ENCODE measurements around the gene ANAPC2.

Gene ANAPC2

GRCh38 chr9:137173796-137174664, 14.3 kb downstream of the ANAPC2 start:
- no peak for DNase-seq

- DNase-seq, result no peak
These were observed 15.2 kb downstream of the ANAPC2 start for GRCh38 chr9:137172901-137173795.

DNA sequence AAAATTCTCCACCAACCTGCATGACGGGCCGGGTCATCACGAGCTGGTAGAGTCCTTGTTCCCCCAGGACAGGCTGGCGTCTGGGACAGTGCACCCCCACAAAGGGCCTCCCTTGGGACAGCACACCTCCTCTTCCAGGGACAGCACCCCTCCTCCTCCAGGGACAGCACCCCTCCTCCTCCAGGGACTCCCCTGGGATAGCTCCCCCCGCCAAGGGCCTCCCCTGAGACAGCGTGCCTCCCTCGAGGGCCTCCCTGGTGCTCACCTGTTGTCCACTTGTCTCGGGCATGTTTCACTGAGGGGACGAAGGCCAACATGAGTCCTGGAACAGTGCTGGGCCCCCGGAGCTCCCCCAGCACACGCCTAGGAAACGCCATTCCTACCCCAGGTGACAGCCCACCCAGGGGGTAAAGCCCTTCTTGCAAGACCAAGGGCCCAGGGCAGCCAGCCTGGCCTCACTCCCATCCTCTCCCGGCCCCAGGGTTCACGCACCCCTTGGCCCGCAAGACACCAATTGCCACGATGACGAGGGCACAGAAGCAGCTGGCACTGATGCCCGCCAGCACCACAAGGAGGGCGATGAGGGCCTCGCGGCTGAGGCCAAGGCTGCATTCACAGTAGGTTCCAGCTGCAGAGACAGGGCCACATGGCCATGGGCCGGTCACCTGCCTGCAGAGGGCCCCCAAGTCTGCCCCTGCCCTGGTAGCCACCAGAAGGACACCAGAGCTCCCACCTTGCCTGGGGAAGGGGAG, 17.0 kb downstream of the ANAPC2 start:
- no peak for DNase-seq

GRCh38 chr9:137170486-137171148, 17.7 kb downstream of the ANAPC2 start:
- no peak for DNase-seq

GRCh38 chr9:137169896-137170358, 18.4 kb downstream of the ANAPC2 start, which contains the start of gene LRRC26:
Gene LRRC26, minus strand, starts transcription at chr9:137170051. Its CDS starts 108 bp downstream, at chr9:137169943.
- no peak for DNase-seq

DNA sequence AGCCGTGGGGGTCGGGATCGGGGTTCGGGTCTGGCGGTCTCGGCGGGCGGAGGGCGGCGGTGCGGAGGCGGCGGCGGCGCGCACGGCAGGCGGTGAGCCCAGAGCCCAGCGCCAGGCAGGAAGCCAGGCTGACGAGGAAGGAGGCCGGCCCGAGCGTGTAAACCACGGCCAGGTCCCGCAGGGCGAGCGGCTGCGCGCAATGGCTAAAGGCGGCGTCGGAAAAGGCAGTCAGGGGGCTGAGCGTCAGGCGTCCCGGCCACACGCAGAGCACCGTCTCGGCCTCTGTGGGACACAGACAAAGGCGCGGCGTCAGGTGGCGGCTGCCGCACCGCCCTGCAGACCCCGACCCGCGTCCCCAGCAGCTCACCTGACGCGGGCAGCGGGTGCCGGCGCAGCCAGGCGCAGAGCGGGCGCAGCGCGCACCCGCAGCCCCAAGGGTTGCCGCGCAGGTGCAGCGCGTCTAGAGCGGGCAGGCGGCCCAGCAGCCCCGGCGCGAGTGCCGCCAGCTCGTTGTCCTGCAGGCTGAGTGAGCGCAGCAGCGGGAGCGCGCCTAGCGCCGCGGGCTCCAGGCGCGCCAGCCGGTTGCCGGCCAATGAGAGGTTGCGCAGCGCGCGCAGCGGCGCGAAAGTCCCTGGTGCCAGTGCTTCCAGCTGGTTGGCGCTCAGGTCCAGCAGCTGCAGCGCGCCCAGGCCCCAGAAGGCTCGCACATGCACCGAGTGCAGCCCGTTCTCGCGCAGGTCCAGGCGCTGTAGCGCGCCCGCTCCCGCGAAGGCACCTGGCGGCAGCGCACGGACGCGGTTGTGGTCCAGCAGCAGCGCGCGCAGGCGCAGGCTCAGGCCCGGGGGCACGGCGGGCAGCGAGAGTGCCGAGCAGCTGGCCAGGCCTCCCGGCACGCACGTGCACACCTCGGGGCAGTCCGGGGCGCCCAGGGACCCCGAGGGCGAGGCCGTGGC, 19.2 kb downstream of the ANAPC2 start:
- DNase-seq, result peak; percentile 16

DNA sequence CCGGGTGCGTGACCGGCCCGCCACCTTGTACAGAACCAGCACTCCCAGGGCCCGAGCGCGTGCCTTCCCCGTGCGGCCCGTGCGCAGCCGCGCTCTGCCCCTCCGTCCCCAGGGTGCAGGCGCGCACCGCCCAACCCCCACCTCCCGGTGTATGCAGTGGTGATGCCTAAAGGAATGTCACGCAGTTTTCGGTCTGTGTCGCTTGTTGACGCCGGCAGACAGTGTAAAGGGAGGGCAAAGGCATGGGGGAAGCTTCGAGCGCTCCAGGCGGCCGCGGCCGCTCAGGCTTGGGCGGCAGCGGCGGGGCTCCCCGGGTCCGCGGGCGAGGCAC, 19.8 kb downstream of the ANAPC2 start:
- DNase-seq, result no peak

GRCh38 chr9:137167747-137168572, 20.4 kb downstream of the ANAPC2 start:
- DNase-seq, result no peak

DNA sequence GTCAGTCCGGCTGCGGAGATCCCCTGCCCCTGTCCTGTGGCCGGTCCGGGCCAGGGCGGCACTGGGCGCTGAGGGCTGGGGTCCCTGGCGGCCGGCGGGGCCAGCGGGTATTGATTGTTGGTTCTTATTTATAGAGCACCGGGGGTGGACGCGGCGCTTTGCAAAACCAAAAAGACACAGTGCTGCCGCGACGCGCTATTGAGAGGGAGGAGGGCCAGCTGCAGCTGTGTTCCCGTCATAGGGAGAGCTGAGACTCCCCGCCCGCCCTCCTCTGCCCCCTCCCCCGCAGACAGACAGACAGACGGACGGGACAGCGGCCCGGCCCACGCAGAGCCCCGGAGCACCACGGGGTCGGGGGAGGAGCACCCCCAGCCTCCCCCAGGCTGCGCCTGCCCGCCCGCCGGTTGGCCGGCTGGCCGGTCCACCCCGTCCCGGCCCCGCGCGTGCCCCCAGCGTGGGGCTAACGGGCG, 21.0 kb downstream of the ANAPC2 start:
- no peak for DNase-seq

- no peak for DNase-seq
These were observed 21.8 kb downstream of the ANAPC2 start for GRCh38 chr9:137166380-137167229.

GRCh38 chr9:137165250-137165836, 23.0 kb downstream of the ANAPC2 start:
- no peak for DNase-seq

GRCh38 chr9:137164370-137165249, 23.8 kb downstream of the ANAPC2 start:
- DNase-seq, result no peak

GRCh38 chr9:137163805-137164204, 24.6 kb downstream of the ANAPC2 start:
- DNase-seq, result no peak

- no peak for DNase-seq
These were observed 25.0 kb downstream of the ANAPC2 start for GRCh38 chr9:137163365-137163715.

GRCh38 chr9:137162505-137163364, 25.6 kb downstream of the ANAPC2 start:
- DNase-seq, result no peak
